ENCODE data around the gene TELO2.

DNA sequence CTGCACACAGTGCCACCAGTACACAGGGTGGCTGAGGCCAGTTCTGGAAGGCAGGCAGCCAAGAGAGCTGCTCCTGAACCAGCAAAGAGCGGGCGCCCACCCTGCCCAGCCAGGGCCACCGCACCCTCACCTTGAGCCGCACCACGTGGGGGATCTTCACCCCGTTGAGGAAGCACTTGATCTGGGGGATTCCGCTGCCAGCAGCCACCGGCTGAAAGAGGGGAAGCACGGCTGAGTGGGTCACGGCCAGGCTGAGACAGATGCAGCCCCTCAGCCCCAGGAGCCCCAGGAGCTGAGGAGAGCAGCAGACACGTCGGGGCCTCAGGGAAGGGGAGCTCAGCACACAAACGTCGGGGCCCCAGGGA is 34.2 kb upstream of the TELO2 start:
- no peak for TF ChIP-seq POLR2AphosphoS5 (IDR thresholded peaks at IDR 0.05; ENCODE audit: low read depth, low read length)
- no peak for TF ChIP-seq POLR2A (IDR thresholded peaks at IDR 0.05; ENCODE audit: low read depth, low read length)

Measured in GM12892 (cell line).